ENCODE measurements around the gene TRIM67.
A peak's percentile ranks its signal among the peaks of the same experiment; 100 is the strongest.

Gene TRIM67

GRCh38 chr1:231211005-231211857 lies 49.4 kb downstream of the TRIM67 start:
- TF ChIP-seq FOXP2 (optimal IDR thresholded peaks at IDR 0.05; ENCODE audit: borderline replicate concordance, extremely low read depth, extremely low read length, insufficient read depth): peak; percentile 9
- TF ChIP-seq SIN3A (IDR thresholded peaks at IDR 0.05; ENCODE audit: borderline replicate concordance, insufficient read depth, low read length): no peak

GRCh38 chr1:231213831-231214573 lies 52.1 kb downstream of the TRIM67 start:
- TF ChIP-seq REST (IDR thresholded peaks at IDR 0.05; ENCODE audit: insufficient read depth in 1 of 2, low read depth in 2 of 2, low read length in 2 of 2): no peak
- TF ChIP-seq FOXP2 (optimal IDR thresholded peaks at IDR 0.05; ENCODE audit: borderline replicate concordance, extremely low read depth, extremely low read length, insufficient read depth): no peak
- TF ChIP-seq SIN3A (IDR thresholded peaks at IDR 0.05; ENCODE audit: borderline replicate concordance, insufficient read depth, low read length): no peak
- TF ChIP-seq TAF1 (IDR thresholded peaks at IDR 0.05; ENCODE audit: borderline replicate concordance, insufficient read depth, low read length): no peak
- no peak for TF ChIP-seq POLR2AphosphoS5 (IDR thresholded peaks at IDR 0.05; ENCODE audit: low read depth, low read length)

- no peak for TF ChIP-seq SIN3A (IDR thresholded peaks at IDR 0.05; ENCODE audit: borderline replicate concordance, insufficient read depth, low read length)
- no peak for TF ChIP-seq POLR2AphosphoS5 (IDR thresholded peaks at IDR 0.05; ENCODE audit: low read depth, low read length)
- no peak for TF ChIP-seq REST (IDR thresholded peaks at IDR 0.05; ENCODE audit: insufficient read depth in 1 of 2, low read depth in 2 of 2, low read length in 2 of 2)
- TF ChIP-seq FOXP2 (optimal IDR thresholded peaks at IDR 0.05; ENCODE audit: borderline replicate concordance, extremely low read depth, extremely low read length, insufficient read depth): no peak
- TF ChIP-seq TAF1 (IDR thresholded peaks at IDR 0.05; ENCODE audit: borderline replicate concordance, insufficient read depth, low read length): no peak
Observed at GRCh38 chr1:231214918-231215680, 53.2 kb downstream of the TRIM67 start.

- no peak for TF ChIP-seq SIN3A (IDR thresholded peaks at IDR 0.05; ENCODE audit: borderline replicate concordance, insufficient read depth, low read length)
- TF ChIP-seq POLR2AphosphoS5 (IDR thresholded peaks at IDR 0.05; ENCODE audit: low read depth, low read length): no peak
- no peak for TF ChIP-seq FOXP2 (optimal IDR thresholded peaks at IDR 0.05; ENCODE audit: borderline replicate concordance, extremely low read depth, extremely low read length, insufficient read depth)
- TF ChIP-seq REST (IDR thresholded peaks at IDR 0.05; ENCODE audit: insufficient read depth in 1 of 2, low read depth in 2 of 2, low read length in 2 of 2): no peak
- TF ChIP-seq TAF1 (IDR thresholded peaks at IDR 0.05; ENCODE audit: borderline replicate concordance, insufficient read depth, low read length): no peak
Observed at GRCh38 chr1:231215681-231216385, 54.0 kb downstream of the TRIM67 start.

- TF ChIP-seq SIN3A (IDR thresholded peaks at IDR 0.05; ENCODE audit: borderline replicate concordance, insufficient read depth, low read length) (no peak), FOXP2 (optimal IDR thresholded peaks at IDR 0.05; ENCODE audit: borderline replicate concordance, extremely low read depth, extremely low read length, insufficient read depth) (no peak), TAF1 (IDR thresholded peaks at IDR 0.05; ENCODE audit: borderline replicate concordance, insufficient read depth, low read length) (no peak), REST (IDR thresholded peaks at IDR 0.05; ENCODE audit: insufficient read depth in 1 of 2, low read depth in 2 of 2, low read length in 2 of 2) (no peak), POLR2AphosphoS5 (IDR thresholded peaks at IDR 0.05; ENCODE audit: low read depth, low read length) (no peak)
Observed at GRCh38 chr1:231216498-231216897, 54.6 kb downstream of the TRIM67 start.
